PC-9 (cell line): ENCODE measurements around the gene RFX2. TPM values are rescaled to one million over a fixed set of nuclear protein-coding genes. Genes with fewer than 3 reads are reported as not detected.

Experiments used
- BruUV-seq: library from RNA; stranded (reverse); fragments of 400-500 nt; replicated peaks from 2 replicates; lab custom pipeline; 2021; lab: Mats Ljungman, UMichigan
- CTCF ChIA-PET: fragments of 300-600 bp; sonication (Branson Sonifier 250); formaldehyde crosslinking; loops from one replicate; lab custom pipeline; 2022; ENCODE audit warnings: antibody characterized with exemption; lab: Charles Lee
- POLR2A ChIA-PET: fragments of 300-600 bp; sonication (Branson Sonifier 250); formaldehyde crosslinking; loops from one replicate; lab custom pipeline; 2022; ENCODE audit warnings: antibody characterized with exemption; ENCODE audit not compliant: unreplicated experiment; lab: Charles Lee
- DNase-seq, 2 experiments: peaks; one replicate each; pipeline versions ENCODE4 v3.0.0 to v3.0.0-alpha.2; 2015 to 2022; ENCODE audit warnings: mixed read lengths in 1 of 2
- H2AFZ ChIP-seq: fragments of 200-600 bp; sonication (generic); 2 replicates; pipeline ENCODE4 v1.8.1; 2017; ENCODE audit warnings: antibody characterized with exemption
- H3F3A ChIP-seq: fragments of 200-600 bp; sonication (generic); 2 replicates; pipeline ENCODE4 v1.8.1; 2017; ENCODE audit warnings: antibody characterized with exemption, mild to moderate bottlenecking, low read depth; ENCODE audit not compliant: insufficient read depth
- H3K27ac ChIP-seq: fragments of 200-600 bp; sonication (generic); 2 replicates; pipeline ENCODE4 v1.6.1; 2016; ENCODE audit warnings: mixed run types
- H3K27me3 ChIP-seq: fragments of 200-600 bp; sonication (generic); 2 replicates; pipeline ENCODE4 v1.6.1; 2016; ENCODE audit warnings: low read depth, mixed run types; ENCODE audit not compliant: insufficient read depth
- H3K36me3 ChIP-seq: fragments of 200-600 bp; sonication (generic); 2 replicates; pipeline ENCODE4 v1.6.1; 2016; ENCODE audit warnings: low read depth, mixed run types
- H3K4me1 ChIP-seq: fragments of 200-600 bp; sonication (generic); replicated peaks from 2 replicates; pipeline ENCODE4 v1.6.1; 2016; ENCODE audit warnings: mixed run types; ENCODE audit not compliant: insufficient read depth
- H3K4me2 ChIP-seq: fragments of 200-600 bp; sonication (generic); 2 replicates; pipeline ENCODE4 v1.6.1; 2017; ENCODE audit warnings: mixed run types
- H3K4me3 ChIP-seq: fragments of 200-600 bp; sonication (generic); 2 replicates; pipeline ENCODE4 v1.6.1; 2016; ENCODE audit warnings: mixed run types
- H3K79me2 ChIP-seq: fragments of 200-600 bp; sonication (generic); 2 replicates; pipeline ENCODE4 v1.6.1; 2017; ENCODE audit warnings: low read depth, mixed run types
- H3K9me2 ChIP-seq: fragments of 200-600 bp; sonication (generic); 2 replicates; pipeline ENCODE4 v1.8.1; 2017; ENCODE audit warnings: mild to moderate bottlenecking; ENCODE audit not compliant: insufficient read depth
- H3K9me3 ChIP-seq: fragments of 200-600 bp; sonication (generic); 2 replicates; pipeline ENCODE4 v1.8.1; 2016; ENCODE audit warnings: low read depth; ENCODE audit not compliant: insufficient read depth
- H4K20me1 ChIP-seq: fragments of 200-600 bp; sonication (generic); 2 replicates; pipeline ENCODE4 v1.8.1; 2017; ENCODE audit not compliant: insufficient read depth
- CTCF ChIP-seq: fragments of 200-600 bp; sonication (generic); conservative IDR thresholded peaks from 2 replicates; pipeline ENCODE4 v1.6.1; 2017; ENCODE audit warnings: mixed run types, antibody characterized with exemption, mild to moderate bottlenecking, moderate library complexity
- EZH2 ChIP-seq: fragments of 200-600 bp; sonication (generic); IDR thresholded peaks from 2 replicates; pipeline ENCODE4 v1.8.0; 2017; ENCODE audit warnings: antibody characterized with exemption, low read depth
- intact Hi-C: fragments of 100-400 bp; cut with micrococcal nuclease; formaldehyde crosslinking; loops from one replicate; pipeline ENCODE4 v1.10.0; 2022; ENCODE audit not compliant: unreplicated experiment
- total RNA-seq: library from RNA; stranded (reverse); gene quantifications from 2 replicates; pipeline ENCODE4 v1.2.3, GENCODE V29; 2021

Gene RFX2
- total RNA-seq, 1 experiment from 2014 or later, result 11.6 TPM

GRCh38 chr19:5996623-5997320 lies 113.5 kb downstream of the RFX2 start:
- BruUV-seq, result no TSS peak
- no peaks in the 10 kb centered on the region for H3K9me3 ChIP-seq
- CTCF ChIA-PET, result no interaction called here
- no peaks in the 10 kb centered on the region for H3K9me2 ChIP-seq
- no peak overlapping the region for H3K4me2 ChIP-seq
- intact Hi-C loops, result no loop called here
- POLR2A ChIA-PET, result no interaction called here
- no peaks in the 10 kb centered on the region for H3K36me3 ChIP-seq
- no peaks in the 10 kb centered on the region for H3K4me1 ChIP-seq
- TF ChIP-seq EZH2 (no peak), CTCF (no peak)
- no peak overlapping the region for H2AFZ ChIP-seq
- DNase-seq, result no peak
- H4K20me1 ChIP-seq, result no peaks in the 10 kb centered on the region
- H3K27me3 ChIP-seq, result no peaks in the 10 kb centered on the region
- no peak overlapping the region for H3K4me3 ChIP-seq
- no peak overlapping the region for H3K27ac ChIP-seq
- no peaks in the 10 kb centered on the region for H3F3A ChIP-seq
- no peaks in the 10 kb centered on the region for H3K79me2 ChIP-seq

- no peaks in the 10 kb centered on the region for H3K79me2 ChIP-seq
- H3K9me2 ChIP-seq, result no peaks in the 10 kb centered on the region
- no peaks in the 10 kb centered on the region for H3K27me3 ChIP-seq
- no TSS peak for BruUV-seq
- no peak for DNase-seq
- H3K27ac ChIP-seq, result no peak overlapping the region
- no peaks in the 10 kb centered on the region for H3K36me3 ChIP-seq
- no peak overlapping the region for H3K4me3 ChIP-seq
- no peak for TF ChIP-seq CTCF
- no peak for TF ChIP-seq EZH2
- POLR2A ChIA-PET, result no interaction called here
- H3K4me2 ChIP-seq, result no peak overlapping the region
- CTCF ChIA-PET, result no interaction called here
- H4K20me1 ChIP-seq, result no peaks in the 10 kb centered on the region
- no peak overlapping the region for H2AFZ ChIP-seq
- H3K4me1 ChIP-seq, result no peaks in the 10 kb centered on the region
- no peaks in the 10 kb centered on the region for H3K9me3 ChIP-seq
- intact Hi-C loops, result no loop called here
- H3F3A ChIP-seq, result no peaks in the 10 kb centered on the region
Measured at GRCh38 chr19:5996102-5996501, 114.2 kb downstream of the RFX2 start.

- intact Hi-C loops, result no loop called here
- no peak overlapping the region for H3K4me2 ChIP-seq
- no peaks in the 10 kb centered on the region for H3K9me3 ChIP-seq
- no peaks in the 10 kb centered on the region for H3K9me2 ChIP-seq
- no TSS peak for BruUV-seq
- no peaks in the 10 kb centered on the region for H3K36me3 ChIP-seq
- H3K4me3 ChIP-seq, result no peak overlapping the region
- H3K4me1 ChIP-seq, result no peaks in the 10 kb centered on the region
- DNase-seq, result no peak
- H3K27ac ChIP-seq, result no peak overlapping the region
- CTCF ChIA-PET, result no interaction called here
- H3K79me2 ChIP-seq, result no peaks in the 10 kb centered on the region
- POLR2A ChIA-PET, result no interaction called here
- H3F3A ChIP-seq, result no peaks in the 10 kb centered on the region
- H3K27me3 ChIP-seq, result no peaks in the 10 kb centered on the region
- no peaks in the 10 kb centered on the region for H4K20me1 ChIP-seq
- H2AFZ ChIP-seq, result no peak overlapping the region
- TF ChIP-seq EZH2 (no peak), CTCF (no peak)
Measured at GRCh38 chr19:5995606-5996005, 114.7 kb downstream of the RFX2 start.
